Effector CD4-positive, alpha-beta T cell (primary cell): ENCODE results near the gene CERS1. TPM values are rescaled to one million over a fixed set of nuclear protein-coding genes. Genes with fewer than 3 reads are reported as not detected.

Experiments used
- DNase-seq: peaks from one replicate; pipeline ENCODE4 v3.0.0-alpha.2; 2020
- total RNA-seq: gene quantifications from one replicate; lab custom pipeline; 2026; lab: John Stamatoyannopoulos, UW

CERS1 gene, protein sequence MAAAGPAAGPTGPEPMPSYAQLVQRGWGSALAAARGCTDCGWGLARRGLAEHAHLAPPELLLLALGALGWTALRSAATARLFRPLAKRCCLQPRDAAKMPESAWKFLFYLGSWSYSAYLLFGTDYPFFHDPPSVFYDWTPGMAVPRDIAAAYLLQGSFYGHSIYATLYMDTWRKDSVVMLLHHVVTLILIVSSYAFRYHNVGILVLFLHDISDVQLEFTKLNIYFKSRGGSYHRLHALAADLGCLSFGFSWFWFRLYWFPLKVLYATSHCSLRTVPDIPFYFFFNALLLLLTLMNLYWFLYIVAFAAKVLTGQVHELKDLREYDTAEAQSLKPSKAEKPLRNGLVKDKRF
- not detected for total RNA-seq

DNA sequence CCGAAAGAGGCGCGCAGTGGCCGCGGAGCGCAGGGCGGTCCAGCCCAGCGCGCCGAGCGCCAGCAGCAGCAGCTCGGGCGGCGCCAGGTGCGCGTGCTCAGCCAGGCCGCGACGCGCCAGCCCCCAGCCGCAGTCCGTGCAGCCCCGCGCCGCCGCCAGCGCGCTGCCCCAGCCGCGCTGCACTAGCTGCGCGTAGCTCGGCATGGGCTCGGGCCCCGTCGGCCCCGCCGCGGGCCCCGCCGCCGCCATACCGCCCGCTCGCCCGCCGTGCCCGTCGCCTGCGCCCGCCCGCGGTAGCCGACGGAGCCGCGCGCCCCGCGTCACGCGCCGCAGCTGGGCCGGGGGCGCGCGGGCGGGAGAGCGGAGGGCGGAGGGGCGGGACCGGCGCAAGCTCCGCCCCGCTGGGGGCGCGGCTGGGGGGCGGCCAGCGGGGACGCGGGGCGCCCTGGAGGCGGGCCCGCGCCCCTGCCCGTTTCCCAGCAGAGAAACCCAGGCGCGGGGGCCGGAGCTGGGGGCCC lies at the start of gene CERS1:
CERS1 (minus strand) TSS at position 335 of the 518 bp plus-strand sequence; CDS start at position 249, 86 bp downstream.
- no peak for DNase-seq

DNA sequence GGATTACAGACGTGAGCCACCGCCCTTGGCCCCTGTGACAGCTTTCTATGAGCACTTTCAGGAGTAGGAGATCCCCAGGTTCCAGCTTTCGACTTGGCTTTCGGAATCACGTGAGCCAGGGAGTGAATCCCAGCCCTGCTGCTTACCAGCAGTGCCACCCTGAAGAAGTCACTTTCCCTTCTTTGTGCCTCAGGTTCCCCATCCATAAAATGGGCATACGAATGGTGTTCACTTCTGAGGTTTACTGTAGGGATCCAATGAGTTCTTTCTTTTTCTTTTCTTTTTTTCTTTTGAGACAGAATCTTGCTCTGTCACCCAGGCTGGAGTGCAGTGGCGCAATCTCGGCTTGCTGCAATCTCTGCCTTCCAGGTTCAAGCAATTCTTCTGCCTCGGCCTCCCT lies 49.3 kb upstream of the CERS1 start:
- DNase-seq, result no peak

DNA sequence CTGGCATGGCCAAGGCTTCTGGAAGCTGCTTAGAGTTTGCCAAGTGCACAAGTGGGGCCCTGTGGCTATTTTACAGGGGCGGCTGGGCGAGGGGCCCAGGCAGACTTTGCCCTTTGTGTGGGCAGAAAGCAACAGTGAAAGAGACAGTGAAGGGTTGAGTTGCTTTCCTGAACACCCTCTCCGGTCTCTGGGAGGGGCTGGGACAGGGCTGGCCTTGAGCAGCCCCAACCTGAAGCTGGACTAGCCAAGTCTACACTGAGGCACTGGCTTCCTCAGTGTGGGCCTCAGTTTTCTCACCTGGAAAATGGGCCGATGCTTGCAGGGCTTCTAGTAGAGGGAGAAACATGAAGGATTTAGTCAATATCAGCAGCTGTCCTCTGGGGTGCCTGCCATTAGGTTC lies 47.5 kb upstream of the CERS1 start:
- DNase-seq, result no peak

DNA sequence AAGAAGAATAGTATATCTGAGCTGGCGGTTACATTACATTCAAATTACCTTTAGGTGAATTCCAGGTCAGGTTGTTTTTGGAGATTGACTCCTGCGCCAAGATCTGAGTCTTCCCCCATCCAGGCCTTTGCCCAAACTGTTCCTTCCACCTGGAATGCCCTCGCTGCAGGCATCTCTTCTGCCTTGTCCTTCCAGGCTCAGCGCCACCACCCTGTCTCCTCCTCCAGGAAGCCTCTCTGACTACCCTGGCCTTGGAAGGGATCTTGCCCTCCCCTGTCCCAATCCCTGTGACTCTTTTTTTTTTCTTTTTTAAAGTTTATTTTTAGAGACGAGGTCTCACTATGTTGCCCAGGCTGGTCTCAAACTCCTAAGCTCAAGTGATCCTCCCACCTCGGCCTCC lies 46.7 kb upstream of the CERS1 start:
- DNase-seq, result no peak

DNA sequence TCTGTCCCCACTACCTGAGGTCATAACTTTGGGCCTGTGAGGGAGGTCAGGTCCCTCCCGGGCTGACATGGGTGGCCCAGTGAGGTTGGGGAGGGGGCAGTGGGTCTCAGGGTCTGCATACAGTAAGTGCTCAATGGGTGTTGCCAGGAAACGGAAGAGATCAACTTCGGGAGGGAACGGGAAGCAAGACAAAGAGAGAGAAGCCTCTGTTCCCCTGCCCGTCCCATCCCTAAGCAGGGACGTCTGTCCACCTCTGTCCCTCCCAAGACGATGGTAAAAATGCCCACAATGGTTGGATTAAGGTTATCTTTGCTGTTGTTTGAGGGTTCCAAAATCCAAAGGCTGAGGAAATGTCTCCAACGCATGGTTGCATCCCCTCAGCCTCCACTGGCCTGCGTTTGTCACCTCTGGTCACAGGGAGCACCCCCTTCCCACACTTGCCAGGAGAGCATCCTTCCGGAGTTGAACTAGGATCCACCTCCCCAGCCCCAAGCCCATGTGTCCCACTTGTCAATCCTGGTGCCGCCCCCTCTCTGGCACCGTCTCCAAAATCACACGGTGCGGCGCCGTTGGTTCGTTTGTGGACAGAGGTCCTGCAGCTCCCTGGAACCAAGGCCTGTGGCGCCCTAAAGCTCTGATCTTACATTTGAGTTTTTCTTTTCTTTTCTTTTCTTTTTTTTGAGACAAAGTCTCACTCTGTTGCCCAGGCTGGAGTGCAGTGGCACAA lies 45.8 kb upstream of the CERS1 start:
- DNase-seq, result no peak

DNA sequence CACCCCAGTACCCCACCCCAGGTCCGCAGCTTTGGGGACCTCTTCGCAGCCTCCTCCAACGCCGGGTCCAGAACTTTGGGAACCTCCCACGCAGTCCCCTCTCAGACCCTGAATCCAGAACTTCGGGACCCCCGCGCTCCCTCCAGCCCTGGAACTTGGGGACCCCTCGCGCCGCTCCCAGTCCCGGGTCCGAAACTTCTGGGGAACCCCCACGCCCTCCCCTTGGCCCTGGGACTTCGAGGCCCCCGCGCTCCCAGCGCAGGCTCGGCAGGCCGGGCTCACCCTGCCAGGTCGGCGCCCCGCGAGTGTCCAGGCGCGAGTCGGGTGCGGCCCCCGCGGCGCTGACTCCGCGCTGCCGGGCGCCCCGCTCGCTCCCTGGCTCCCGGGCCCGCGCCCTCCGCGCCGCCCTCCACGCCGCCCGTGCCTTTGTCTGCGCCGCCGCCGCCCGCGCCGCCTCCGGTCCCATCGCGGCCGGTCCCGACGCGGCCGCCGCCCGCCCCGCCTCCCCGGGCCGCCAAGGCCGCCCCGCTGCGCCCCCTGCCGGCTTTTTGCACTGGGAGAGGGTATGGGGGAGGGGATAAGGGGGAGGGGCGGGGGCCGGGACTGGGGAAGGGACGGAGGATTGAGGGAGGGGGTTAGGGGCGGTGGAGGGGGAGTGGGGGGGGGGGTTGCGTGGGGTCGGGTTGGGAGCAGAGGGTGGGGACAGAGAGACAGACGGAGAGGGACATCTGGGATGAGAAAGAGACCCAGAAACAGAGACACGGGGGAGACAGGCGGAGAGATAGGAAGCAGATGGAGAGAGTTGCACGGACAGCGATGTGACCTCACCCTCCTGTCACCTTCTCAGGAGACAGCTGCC lies 45.0 kb upstream of the CERS1 start, which contains the start of gene HOMER3:
HOMER3 (minus strand) TSS at position 449 of the 859 bp plus-strand sequence. CDS start 2,235 bp downstream, outside the sequence.
- DNase-seq, result peak; percentile 64

DNA sequence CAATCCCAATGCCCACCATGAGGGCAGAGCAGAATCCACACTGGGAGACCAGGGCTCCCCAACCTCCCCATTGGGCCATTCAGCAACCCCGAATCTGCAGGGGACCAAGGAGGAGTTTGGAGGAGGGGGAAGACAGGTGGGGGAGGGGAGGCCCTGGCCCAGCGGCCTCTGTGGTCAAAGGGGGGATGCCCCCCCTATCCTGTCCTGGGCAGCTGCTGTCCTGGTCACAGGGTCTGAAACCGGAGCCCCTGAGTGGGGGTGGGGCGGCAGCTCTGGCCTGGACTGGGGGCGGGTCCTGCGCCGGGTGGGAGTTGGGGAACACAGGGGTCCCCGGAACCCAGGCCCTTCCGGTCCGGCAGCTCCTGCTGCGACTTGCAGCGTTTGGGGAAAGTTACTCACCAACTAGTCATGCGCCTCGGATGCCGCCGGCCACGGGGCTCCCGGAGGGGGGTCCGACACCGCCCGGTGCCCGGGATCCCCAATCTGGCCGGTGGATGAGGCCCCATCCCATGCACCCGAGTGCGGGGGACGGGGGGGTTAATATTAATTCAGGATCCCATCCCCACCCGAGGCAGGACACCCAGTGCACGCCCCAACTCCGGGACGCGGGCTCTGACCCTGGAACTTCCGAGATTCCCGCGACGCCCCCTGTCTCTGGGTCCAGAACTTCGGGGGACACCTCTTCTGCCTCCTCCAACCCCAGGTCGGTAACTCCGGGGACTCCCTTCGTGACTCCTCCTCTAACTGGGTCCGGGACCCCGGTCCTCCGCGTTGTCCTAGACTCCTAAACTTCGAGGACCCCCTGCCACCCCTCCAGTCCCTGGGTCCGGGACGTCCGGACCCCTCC lies 44.2 kb upstream of the CERS1 start:
- no peak for DNase-seq

DNA sequence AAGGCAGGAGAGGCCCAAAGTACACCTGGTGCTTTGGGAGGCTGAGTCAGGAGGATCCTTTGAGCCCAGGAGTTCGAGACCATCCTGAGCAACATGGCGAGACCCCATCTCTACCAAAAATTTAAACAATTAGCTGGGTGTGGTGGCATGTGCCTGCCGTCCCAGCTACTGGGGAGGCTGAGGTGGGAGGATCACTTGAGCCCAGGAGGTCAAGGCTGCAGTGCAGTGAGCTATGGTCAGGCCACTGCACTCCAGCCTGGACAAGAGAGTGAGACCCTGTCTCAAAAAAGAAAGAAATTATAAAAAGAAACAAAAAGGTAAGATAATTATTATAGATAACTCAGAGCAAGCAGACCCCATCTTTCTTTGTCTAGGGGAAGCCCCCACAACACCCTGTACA lies 43.2 kb upstream of the CERS1 start:
- DNase-seq, result no peak

DNA sequence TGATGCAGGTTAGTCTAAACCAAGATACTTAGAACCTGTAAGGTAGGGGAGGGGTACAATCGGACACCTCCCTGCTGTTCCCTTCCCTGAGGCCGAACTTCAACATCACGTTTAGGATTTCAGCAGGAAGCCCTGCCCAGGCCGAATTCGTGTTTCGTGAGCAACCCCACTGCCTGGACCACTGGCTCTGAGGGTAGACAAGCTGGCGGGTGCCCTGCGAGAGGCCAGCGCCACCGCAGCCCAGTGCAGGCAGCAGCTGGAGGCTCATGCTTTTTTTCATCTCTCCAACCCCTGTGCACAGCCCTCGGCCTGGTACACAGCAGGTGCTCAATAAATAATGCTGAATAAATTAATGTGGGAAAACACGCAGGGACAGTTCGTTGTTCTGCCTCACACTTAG lies 37.3 kb upstream of the CERS1 start:
- no peak for DNase-seq

DNA sequence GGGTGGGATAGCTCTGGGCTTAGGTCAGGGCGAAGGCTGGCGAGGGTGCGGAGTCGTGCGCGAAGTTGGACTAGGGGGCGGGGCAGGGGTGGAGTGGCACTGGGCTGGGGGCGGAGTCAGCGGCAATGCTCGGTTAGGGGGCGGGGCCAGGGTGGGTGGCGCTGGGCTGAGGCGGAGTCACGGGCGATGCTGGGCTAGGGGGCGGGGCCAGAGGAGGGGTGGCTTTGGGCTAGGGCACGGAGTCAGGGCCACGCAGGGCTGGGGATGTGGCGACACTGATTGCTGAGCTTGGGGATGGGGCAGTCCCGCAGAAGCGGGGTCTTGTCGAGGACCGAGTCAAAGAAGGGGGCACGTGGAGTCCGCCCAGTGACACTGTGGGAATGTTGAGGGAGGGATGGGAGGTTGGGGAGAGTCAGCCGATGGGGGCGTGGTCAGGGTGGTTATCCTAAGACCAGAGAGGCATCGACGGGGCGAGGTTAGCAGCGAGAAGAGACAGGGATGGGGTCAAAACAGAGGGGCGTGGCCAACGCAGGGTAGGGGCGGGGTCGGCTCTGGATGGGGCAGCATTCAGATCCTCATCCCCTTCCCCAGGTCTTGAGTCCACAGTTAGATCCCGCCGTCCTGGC lies 36.4 kb upstream of the CERS1 start:
- DNase-seq, result peak; percentile 78

DNA sequence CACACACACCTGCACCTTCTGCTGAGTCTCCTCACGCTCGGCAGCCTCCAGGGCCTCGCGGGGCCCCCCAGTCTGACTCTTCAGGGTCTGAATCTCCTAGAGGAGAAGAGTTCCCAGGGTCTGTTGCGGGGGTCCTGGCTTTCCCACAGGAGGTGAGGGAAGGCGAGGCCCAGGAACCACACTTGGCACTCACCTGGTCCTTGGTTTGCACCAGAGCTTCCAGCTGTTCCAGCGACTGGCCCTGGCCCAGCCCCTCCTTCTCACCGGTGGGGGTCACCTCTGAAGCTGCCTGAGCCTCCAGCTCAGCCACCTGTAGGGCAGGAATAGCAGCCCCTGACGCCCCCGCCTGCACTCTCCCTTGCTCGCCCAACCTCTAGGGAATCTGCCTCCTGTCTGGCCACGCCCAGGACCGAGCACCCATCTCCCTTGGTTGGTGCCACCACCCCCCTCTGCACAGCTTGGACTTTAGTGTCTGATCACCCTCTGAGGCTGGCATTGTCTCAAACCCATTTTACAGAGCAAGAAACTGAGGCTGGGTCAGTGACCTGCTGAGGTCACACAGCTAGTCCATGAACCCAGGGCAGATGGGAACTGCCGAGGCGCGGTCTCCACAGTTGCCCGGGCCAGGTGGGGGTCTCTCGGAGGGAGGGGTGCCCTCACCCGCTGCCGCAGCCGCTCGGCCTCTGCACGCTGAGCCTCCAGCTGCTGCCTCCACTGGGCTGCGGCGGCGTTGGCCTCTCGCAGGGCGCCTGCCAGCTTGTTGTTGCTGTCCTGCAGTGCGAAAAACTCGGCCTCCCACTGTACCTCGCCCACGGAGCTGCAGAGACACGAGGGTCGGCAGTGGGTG lies 35.6 kb upstream of the CERS1 start:
- no peak for DNase-seq

DNA sequence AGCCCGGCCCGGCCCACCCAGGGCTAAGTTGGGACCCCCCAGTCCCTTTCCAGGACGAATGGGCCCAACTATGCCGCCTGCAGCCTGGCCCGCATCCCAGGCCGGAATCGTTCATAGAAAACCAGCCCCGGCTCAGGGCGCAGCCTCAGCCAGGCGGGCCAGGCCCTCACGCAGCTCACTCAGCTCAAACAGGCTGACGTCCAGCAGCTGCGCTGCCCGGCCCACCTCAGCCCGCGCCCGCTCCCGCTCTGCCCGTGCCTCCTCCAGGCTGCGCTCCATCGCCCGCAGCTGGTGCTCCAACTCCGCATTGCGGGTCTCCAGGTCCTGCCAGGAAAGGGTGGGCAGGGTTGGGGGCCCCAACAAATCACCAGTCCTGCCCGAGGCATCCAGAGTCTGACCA lies 33.4 kb upstream of the CERS1 start:
- DNase-seq, result no peak

DNA sequence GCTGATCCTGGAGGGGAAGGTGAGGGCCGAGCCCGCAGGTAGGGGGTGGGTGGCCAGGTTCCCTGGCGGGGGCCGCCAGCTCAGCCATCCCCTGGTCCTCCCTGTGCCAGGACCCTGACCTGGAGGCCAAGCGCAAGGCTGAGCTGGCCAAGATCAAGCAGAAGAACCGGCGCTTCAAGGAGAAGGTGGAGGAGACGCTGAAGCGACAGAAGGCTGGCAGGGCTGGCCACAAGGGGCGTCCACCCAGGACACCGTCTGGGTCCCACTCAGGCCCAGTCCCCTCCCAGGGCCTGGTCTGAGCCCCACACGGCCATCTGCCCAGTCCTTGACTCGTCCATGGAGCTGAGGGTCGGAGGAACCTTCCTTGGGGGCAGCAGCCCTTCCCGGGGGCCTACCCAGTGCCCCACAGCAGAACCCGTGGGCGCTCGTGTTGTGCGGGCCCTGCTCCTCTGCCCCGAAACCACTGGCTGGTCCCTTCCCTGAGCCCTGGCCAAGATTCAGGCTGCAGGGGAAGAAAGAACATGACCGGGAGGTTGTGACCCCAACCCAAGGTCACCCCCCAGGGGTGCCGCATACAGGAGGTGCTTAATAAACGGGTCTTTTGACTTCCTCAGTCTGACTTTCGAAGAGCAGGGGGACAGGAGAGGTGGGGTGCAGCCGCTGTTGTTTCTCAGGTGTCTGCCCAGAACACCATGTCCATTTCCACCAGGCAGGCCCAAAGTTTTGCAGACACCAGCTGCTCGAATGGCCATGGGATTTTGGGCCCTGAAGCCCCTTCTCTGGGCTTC lies 32.3 kb upstream of the CERS1 start:
- DNase-seq, result no peak

DNA sequence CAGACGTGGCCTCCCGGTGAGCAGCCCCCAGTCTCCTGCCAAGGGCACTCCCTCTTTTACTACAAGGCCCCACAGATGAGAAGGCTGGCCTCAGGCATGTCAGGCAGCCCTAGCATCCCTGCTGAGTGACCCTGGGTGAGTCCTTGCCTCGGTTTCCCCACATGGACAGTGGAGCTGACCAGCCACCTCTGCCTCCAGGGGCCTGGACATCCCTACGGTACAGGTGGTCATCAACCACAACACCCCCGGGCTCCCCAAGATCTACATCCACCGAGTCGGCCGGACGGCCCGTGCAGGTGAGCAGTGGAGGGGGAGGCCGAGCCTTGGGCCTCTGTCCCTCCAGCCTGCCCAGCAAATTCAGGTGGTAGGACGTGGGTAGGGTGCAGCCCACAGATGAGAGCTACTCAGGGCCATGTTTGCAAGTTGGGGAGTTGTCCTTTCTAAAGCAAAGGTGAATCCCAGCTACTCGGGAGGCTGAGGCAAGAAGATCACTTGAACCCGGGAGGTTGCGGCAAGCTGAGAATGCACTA lies 28.8 kb upstream of the CERS1 start:
- DNase-seq, result no peak

DNA sequence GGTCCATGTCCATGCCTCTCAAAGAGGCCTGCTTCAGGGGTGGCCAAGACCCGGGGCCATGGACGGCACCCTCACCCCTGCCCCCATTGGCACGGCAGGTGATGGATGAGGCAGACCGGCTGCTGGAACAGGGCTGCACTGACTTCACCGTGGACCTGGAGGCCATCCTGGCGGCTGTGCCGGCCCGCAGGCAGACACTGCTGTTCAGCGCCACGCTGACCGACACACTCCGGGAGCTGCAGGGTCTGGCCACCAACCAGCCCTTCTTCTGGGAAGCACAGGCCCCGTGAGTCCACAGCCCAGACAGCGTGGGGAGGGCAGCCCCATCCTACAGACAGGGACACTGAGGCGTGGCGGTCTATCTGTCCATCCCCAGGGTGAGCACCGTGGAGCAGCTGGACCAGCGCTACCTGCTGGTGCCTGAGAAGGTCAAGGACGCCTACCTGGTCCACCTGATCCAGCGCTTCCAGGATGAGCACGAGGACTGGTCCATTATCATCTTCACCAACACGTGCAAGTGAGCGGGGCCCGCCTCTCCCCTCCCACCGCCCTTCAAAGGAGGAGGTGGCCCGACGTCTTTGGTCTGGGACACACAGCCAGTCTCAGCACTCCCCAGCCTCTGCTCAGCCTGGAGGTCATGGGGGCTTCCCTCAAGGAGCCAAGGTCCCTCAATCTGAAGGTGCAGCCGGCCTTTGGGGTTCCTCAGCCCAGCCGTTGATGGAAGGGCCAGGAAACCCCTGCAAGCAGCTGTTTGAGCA lies 26.4 kb upstream of the CERS1 start:
- DNase-seq, result no peak

DNA sequence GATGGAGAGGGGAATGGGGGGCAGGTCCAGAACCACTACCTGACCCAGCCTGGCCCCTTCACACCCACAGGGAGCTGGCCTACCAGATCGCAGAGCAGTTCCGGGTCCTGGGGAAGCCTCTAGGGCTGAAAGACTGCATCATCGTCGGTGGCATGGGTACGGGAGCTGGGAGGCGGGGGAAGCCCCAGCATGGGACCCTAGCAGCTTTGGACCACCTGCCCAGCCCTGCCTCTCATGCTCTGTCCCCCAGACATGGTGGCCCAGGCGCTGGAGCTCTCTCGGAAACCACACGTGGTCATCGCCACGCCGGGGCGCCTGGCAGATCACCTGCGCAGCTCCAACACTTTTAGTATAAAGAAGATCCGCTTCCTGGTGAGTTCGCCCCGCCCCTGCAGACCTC lies 25.6 kb upstream of the CERS1 start:
- DNase-seq, result no peak

DNA sequence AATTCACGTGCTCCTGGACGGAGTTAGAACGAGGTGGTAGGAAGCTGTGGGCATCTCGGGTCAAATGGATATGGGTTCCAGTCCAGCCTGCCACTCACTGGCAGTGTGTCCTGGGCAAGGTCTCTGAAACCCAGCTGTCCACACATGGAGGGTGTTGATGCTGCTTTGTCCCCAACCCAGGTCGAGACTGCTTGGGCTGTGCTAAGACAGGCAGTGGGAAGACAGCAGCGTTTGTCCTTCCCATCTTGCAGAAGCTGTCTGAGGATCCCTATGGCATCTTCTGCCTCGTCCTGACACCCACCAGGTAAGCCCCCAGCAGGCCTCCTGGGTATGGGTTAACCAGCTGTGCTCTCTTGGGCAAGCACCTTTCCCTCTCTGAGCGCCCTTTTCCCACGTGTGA lies 24.4 kb upstream of the CERS1 start:
- DNase-seq, result no peak

DNA sequence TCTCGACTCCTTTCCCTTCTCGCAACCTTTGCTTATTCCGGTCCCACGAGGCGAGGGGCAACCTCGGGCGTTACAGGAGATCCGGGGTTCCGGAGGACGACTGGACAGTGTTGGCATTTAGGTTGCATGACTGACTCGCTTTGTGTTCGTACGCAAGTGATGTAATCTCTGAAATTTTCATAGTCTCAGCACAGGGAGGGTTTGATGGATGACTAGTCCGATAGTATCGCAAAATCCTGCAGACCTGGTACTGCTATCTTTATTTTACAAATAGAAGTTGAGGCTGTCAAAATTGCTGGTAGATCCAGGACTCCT lies 23.9 kb upstream of the CERS1 start:
- no peak for DNase-seq
